IMR-90 (cell line): ENCODE measurements around the gene COX5B.
"Not testable (repeated sequence)": the region's sequence is repeated elsewhere in the genome, so short reads cannot be mapped to it uniquely, and the experiment has no call there.

Experiments used
- ELK1 ChIP-seq: fragments of 150-350 bp; IDR thresholded peaks from 2 replicates; pipeline ENCODE4 v1.6.1; 2016; ENCODE audit warnings: low read depth, mild to moderate bottlenecking, low read length, moderate library complexity, borderline replicate concordance
- RCOR1 ChIP-seq: IDR thresholded peaks from 2 replicates; pipeline ENCODE4 v1.6.1; 2012; ENCODE audit warnings: mild to moderate bottlenecking, low read length, improper control_type of control experiment; ENCODE audit not compliant: insufficient replicate concordance

GRCh38 chr2:97626049-97626430, 19.8 kb upstream of the COX5B start:
- TF ChIP-seq ELK1, RCOR1: not testable (repeated sequence)
